Fibroblast of the aortic adventitia (primary cell): ENCODE measurements around the gene NTRK3. TPM values are rescaled to one million over a fixed set of nuclear protein-coding genes. Genes with fewer than 3 reads are reported as not detected.
A peak's percentile ranks its signal among the peaks of the same experiment; 100 is the strongest.

Source experiments
- DNase-seq: peaks from one replicate; pipeline ENCODE4 v3.0.0-alpha.2; 2010; ENCODE audit warnings: low read depth
- H3K4me3 ChIP-seq: 2 replicates; pipeline ENCODE4 v1.5.1; 2011; ENCODE audit warnings: low read depth, mild to moderate bottlenecking, control low read depth, low read length, moderate library complexity
- total RNA-seq: library from RNA; depleted of rRNA; stranded (reverse); fragments of >200 nt; gene quantifications from 2 replicates; pipeline ENCODE4 v1.2.3, GENCODE V29; 2012; ENCODE audit warnings: low replicate concordance
- TF ChIP-seq, protein P1 (sequence below): IDR thresholded peaks from 2 replicates; pipeline ENCODE4 v1.5.1; 2011; ENCODE audit warnings: mild to moderate bottlenecking, low read length, control low read depth, inconsistent platforms; ENCODE audit not compliant: insufficient read depth

NTRK3 gene
- total RNA-seq, 1 donor: 19.6 TPM

DNA sequence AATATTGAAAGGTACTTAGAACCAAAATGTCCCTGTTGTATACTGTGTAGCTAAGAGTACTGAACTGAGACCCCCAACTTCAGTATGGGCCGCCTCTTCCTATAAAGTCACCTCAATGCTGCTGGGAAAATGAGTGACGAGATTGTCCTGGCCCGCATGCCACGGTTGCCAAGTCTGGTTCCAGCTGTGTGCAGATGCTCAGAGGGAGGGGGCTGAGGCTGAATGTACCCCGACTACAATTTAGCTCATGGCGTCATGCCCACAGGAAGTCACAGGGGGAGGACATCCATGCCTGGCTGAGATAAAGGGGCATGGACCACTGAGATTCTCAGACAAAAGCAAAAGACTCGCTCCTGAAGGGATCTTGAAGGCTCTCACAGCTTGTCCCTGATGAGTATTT lies 271.1 kb downstream of the NTRK3 start:
- TF ChIP-seq, protein P1, sequence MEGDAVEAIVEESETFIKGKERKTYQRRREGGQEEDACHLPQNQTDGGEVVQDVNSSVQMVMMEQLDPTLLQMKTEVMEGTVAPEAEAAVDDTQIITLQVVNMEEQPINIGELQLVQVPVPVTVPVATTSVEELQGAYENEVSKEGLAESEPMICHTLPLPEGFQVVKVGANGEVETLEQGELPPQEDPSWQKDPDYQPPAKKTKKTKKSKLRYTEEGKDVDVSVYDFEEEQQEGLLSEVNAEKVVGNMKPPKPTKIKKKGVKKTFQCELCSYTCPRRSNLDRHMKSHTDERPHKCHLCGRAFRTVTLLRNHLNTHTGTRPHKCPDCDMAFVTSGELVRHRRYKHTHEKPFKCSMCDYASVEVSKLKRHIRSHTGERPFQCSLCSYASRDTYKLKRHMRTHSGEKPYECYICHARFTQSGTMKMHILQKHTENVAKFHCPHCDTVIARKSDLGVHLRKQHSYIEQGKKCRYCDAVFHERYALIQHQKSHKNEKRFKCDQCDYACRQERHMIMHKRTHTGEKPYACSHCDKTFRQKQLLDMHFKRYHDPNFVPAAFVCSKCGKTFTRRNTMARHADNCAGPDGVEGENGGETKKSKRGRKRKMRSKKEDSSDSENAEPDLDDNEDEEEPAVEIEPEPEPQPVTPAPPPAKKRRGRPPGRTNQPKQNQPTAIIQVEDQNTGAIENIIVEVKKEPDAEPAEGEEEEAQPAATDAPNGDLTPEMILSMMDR: no peak
- no peak for DNase-seq
- no peak overlapping the region for H3K4me3 ChIP-seq

DNA sequence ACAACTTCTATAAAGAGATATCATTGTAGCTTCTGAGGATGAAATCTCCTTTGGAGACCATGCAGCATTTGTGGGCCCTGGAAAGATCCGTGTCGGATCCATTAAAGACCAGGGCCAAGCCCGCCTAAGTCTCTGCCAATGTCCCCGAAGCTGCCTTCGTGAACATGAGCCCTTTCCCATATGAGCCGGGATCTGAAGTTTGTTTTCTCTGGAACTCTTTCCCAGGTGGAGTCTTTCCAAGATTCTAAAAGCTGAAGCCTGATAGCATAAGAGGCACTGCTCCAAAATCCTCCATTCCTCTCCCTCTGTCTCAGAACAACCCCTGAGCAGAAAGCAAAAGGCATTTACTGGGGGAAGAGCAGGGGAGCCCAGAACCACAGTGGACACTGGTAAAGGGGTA lies 274.6 kb downstream of the NTRK3 start:
- peak; percentile 83 for DNase-seq
- TF ChIP-seq, protein P1: no peak
- H3K4me3 ChIP-seq: no peak overlapping the region

DNA sequence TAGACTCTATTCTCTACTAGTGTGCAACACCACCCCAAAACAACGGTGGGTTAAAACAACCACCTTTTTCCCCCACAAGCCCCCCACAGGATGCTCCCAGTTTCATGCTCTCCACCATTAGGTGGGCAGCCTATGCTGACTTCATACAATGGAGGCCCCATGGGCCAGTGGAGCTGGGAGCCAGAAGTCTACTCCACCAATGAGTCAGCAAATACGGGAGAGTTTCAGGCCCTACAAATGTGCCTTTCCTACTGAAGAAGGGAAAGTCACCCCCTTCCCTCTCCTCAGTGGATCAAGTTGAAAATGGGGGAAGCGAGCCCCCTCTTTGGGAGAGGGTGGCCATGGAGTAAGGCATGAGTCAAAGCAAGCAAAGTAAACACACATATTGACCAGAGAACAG lies 278.6 kb downstream of the NTRK3 start:
- H3K4me3 ChIP-seq: no peak overlapping the region
- no peak for DNase-seq
- TF ChIP-seq, protein P1: no peak

DNA sequence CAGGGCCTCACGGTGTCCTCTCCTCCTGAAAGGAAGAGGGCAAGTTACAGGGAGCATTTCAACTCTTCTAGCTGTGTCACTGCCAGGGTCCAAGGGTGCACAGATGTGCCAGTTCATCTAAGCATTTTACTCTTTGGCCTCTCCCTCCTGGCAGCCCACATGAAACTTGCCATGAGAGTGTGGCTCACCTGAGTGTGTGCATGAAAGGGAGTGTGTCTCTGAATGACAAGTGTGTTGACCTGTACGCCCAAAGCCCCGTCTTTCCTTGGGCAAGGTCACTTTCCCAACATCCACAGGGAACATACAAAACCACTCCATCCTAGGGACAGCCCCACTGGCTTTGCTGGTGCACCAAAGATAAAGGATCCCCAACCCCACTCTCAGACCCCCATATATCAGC lies 280.0 kb downstream of the NTRK3 start:
- TF ChIP-seq, protein P1: no peak
- no peak overlapping the region for H3K4me3 ChIP-seq
- no peak for DNase-seq

DNA sequence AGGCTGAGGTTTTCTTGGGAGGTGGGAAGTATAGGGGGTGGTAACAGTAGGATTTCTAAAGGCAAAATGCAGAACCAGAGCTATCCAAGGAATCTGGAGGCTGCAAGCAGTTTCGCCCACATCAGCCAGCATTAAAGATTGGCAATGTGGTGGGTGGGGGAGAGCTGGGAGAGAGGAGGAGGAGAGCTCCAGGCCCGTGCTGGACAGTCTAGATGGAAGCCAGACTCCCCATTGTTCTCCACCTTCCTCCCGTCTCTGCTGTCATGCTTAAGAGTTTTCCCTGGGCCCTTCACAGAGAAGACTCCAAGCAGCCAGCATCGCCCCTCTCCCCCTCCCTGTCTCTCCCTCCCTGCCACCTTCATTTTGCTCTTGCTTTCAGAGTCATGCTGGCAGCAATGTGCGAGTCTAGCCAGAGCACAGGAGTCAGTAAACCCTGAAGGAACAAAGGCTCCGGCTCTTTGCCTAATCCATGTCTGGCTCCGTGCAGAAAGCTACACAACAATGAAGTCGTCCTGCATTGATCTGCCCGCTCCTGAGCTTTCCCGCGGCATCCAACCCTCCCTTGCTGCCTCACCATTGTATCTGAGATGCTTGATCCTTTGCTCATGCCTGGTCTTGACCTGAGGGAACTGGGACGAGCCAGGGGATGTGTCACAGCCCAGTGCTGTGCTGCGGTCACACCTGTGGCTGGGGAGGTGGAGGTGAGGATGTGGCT lies 282.9 kb downstream of the NTRK3 start:
- DNase-seq: peak; percentile 70
- H3K4me3 ChIP-seq: no peak overlapping the region
- TF ChIP-seq, protein P1: no peak

DNA sequence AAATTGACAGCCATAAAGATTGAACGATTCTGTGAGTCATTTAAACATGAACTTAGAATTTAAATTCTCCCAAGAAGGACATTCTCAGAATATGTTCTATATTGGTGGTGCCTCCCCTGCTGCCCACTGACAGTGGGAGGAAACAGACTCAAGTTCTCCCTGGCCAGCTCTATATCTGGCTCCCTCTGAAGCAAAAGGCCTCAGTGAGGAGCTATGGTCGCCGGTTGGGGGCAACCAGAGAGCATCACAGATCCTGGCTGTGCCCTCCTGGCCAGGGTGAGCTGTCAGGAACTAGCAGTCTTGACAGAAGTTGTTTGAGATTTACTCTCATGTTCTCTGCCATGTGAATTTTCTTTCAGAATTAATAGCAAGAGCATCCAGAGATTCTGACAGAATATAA lies 285.5 kb downstream of the NTRK3 start:
- TF ChIP-seq, protein P1: no peak
- no peak overlapping the region for H3K4me3 ChIP-seq

DNA sequence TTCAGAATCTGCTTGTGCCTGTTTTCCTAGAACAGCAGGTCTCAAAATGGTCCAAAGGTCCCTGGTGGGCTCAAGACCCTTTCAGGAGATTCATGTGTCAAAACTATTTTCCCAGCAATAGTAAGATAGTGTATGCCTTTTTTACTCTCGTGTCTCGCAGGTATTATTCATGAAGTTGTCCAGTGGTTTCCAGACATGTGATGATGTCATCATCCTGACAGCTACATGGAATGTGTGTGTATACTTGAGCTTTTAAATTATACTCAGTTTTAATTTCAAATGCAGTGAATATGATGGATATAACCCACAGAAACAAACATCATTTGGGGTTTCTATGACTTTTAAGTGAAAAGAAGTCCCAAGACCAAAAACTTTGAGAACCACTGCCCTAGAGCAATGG lies 288.6 kb downstream of the NTRK3 start:
- TF ChIP-seq, protein P1: no peak
- no peak for DNase-seq
- no peak overlapping the region for H3K4me3 ChIP-seq

More for the DNA sequence above, 285.5 kb downstream of the NTRK3 start:
- DNase-seq: no peak
